HG03280 (cell line): ENCODE results near the gene MPRIP.
"Not testable (repeated sequence)": the region's sequence is repeated elsewhere in the genome, so short reads cannot be mapped to it uniquely, and the experiment has no call there.

Experiments
- ATAC-seq: cut with Tn5 transposase; IDR thresholded peaks from one replicate; pipeline ENCODE4 v1.9.1; 2021; ENCODE audit warnings: mild to moderate bottlenecking, moderate library complexity; ENCODE audit not compliant: unreplicated experiment

MPRIP gene

DNA sequence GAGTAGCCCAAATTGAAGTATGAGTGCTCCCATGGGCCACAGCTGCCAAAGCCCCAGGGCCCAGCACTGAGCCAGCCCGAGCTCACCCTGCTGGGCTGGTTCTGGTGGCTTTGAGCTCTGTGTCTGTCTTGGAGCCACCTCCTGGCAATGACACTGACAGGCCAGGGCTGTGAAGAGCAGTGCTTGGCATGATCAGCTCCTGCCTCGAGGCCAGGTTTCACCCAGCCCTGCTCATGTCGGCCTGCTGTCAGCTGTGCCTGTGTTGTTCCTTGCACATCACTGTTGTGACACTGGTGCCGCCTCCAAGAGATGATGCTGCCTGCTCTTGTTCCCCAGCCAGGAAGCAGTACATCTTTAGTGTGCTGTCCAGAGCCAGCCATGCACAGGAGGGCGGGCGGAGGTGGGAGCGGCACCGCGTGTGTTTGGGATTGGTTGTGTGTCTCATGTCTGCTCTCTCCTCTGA, 137.9 kb downstream of the MPRIP start:
- no peak for ATAC-seq

GRCh38 chr17:17180741-17181525, 138.7 kb downstream of the MPRIP start:
- ATAC-seq, result no peak

DNA sequence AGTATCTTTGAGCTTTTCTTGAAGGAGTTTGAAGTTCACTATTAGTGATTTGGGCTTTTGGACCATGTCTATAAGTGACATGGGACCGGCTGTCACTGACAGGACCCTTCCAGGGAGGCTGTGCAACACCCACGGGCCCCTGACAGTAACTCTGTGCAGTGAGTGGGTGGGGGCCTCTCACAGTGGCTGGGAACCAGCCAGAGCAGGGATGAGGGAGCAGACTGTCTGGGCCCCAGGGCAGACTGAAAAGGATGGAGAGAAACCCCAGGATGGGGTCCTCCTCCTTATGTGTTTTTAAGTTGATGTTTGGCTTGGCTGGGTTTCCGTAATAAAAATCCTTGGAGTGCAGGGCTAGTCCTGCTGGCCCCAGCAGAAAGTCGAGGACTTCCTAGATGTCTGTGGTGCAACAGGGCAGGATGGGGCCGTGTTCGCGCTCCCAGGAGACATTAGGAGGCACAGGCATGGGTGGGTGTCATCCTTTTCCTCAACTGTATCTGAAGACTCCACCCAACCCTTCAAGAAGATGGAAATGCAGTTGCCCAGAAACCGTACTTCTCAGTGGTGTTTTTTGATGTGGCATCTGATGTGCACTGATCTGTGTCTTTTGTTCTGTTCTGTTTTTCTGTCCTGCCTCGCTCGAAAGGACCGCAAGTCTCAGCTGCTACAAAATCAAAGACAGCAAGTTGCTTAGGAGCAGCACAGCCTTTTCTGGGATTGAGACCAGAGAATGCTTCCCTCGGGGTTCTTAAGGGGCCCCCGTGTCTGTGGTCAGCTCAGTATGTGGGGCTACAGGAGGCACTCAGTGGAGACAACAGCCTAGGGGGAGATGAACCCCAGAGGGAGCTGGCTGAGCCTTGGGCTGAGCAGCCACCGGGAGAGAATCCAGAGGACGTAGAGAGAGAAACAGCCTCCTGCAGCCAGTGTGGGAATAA, 139.7 kb downstream of the MPRIP start:
- ATAC-seq, result no peak

DNA sequence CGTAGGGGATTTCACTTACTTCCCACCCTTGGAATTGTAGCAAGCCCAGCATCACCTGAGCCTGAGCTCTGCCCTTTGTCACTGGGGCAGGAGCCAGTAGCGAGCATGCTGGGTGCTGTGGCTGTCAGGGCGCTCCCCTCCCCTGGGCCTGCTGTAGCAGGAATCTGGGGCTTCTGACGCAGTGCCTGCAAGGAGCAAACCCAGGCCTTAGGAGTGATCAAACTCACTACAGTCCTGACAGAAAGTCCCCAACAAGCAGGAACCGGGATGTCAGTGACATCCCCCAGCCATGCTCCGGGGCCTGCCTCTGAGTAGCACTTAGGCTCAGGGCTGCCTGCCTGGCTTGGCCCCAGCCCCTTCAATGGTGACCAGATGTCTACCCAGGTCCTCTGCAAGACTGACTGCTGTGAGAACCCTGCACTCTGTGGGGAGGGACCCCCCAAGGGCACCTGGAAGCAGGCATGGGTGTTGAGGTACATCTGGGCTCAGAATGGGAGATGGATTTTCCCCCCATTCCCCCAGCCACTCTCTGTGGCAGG, 140.4 kb downstream of the MPRIP start:
- ATAC-seq, result no peak

DNA sequence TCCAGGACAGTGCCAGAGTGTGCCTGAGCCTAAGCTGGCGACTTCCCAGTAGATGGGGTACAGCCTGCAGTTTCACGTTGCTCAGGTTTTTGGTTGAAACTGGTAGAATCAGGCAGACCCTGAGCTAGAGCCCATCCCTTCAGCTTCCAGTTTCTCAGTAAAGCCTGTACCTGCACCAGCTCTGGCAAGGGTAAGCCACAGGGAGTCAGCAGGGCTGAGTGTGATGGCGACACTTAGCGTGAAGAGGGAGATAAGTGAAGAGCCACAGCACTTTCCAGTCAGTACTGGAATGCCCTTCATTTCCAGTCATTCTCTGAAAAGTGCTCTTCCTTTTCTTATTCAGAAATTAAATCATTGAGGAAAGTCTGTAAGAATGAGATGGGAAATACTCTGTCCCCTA, 141.5 kb downstream of the MPRIP start:
- ATAC-seq, result no peak

DNA sequence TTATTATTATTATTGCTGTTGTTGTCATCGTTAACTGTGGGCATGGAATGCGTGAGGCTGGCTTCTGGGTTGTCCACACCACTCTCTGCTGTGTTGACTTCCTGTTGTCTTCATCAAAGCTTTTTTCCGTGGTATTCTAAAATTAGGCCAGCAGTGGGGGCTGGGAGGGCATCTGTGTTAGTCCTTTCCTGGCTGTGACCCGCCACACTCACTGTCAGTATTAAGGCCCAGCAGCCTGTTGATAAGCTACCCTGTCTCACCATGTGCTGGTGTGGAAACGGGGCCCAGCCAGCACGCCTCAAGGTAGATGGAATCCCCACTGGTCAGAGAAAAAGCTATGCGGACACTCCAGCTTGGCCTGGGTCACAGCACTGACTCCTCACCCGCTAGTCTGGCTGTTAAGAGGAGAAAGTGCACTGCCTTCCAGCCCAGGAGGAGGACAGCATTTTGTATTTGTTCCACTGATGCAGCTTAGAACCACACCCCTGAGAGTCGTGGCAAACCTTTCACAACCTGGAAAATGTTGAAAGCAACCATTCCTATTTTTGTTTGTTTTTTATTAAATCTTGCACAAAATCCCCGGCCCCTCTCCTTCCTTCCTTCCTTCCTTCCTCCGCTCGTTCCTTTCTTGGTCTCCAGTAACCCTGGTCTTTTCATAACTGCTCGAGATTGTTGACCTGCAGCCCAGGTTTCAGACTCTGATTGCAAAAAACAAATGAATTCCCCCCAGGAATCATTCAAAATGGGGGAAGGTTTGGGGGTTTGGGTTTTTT, 142.9 kb downstream of the MPRIP start:
- not testable (repeated sequence) for ATAC-seq

GRCh38 chr17:17186051-17186450, 143.8 kb downstream of the MPRIP start:
- ATAC-seq, result no peak

- no peak for ATAC-seq
These were observed 144.6 kb downstream of the MPRIP start for GRCh38 chr17:17186551-17187505.

DNA sequence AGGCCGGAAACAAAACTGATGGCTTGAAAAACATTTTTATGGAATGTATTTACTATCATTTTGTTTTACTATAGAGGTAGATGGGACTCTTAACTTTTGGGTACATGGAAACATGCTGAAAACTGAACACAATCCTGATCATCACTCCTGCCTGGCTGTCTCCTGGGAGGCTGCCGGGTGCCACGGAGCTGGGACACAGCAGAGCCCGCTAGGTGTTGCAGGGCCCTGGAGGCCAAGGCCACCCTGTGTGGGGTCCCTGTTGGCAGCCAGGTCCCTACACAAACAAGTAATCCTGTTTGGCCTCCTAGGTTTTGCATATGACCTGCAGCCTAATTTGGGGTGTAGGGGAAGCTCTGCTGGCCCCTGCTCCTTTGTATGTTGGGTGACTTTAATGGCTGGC, 146.3 kb downstream of the MPRIP start:
- ATAC-seq, result no peak

GRCh38 chr17:17189559-17189958, 147.3 kb downstream of the MPRIP start:
- ATAC-seq, result no peak

GRCh38 chr17:17190188-17190587, 147.9 kb downstream of the MPRIP start:
- no peak for ATAC-seq

GRCh38 chr17:17191346-17191792, 149.1 kb downstream of the MPRIP start:
- ATAC-seq, result no peak

GRCh38 chr17:17191961-17192381, 149.7 kb downstream of the MPRIP start:
- no peak for ATAC-seq

GRCh38 chr17:17195466-17195865, 153.2 kb downstream of the MPRIP start:
- ATAC-seq, result not testable (repeated sequence)

- no peak for ATAC-seq
These were observed 154.5 kb downstream of the MPRIP start for GRCh38 chr17:17196776-17197175.

GRCh38 chr17:17198281-17198680, 156.0 kb downstream of the MPRIP start:
- no peak for ATAC-seq

- ATAC-seq, result no peak
These were observed 158.1 kb downstream of the MPRIP start for GRCh38 chr17:17200311-17200710.

- ATAC-seq, result no peak
These were observed 158.6 kb downstream of the MPRIP start for GRCh38 chr17:17200831-17201230.

DNA sequence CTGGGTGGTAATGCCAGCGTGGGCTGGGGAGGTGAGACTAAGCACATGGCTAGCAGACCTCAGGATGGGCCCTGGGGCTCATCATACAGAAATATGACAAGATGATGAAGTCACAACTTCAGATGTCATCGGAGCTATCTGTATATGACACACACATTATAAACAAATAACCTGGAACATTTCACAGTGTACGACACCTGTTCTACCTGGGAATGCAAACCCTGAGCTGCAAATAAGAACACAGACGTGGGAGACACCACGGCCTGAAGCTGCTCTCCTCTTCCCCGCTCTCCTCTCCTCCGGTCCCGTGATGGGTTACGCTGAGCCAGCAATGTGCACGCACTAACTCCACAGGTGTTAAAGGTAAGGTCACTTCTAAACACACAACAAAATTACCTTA, 159.0 kb downstream of the MPRIP start:
- ATAC-seq, result no peak

DNA sequence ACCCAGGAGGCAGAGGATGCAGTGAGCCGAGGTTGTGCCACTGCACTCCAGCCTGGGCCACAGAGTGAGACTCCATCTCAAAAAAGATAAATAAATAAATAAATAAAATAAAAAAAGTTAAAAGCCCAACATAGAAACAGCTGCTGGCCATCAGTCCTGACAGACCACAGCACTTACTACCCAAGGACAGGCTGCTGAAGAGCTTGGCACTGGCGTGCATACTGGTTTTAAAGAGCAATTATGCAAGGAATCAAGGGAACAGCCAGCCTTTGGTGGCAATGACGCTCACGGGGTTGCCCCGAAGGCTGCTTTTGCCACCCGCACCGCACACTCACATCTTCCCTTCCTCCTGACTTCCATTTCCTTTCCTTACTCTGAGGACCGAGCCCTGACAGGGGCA, 159.7 kb downstream of the MPRIP start:
- no peak for ATAC-seq
